Right forelimb (tissue), 1 donor: ENCODE measurements around the gene MFSD11.
A peak's percentile ranks its signal among the peaks of the same experiment; 100 is the strongest.
"Not testable (repeated sequence)": the region's sequence is repeated elsewhere in the genome, so short reads cannot be mapped to it uniquely, and the experiment has no call there.

ENCODE experiments used
- DNase-seq: peaks from one replicate; pipeline ENCODE4 v3.0.0-alpha.2; 2018

Gene MFSD11

DNA sequence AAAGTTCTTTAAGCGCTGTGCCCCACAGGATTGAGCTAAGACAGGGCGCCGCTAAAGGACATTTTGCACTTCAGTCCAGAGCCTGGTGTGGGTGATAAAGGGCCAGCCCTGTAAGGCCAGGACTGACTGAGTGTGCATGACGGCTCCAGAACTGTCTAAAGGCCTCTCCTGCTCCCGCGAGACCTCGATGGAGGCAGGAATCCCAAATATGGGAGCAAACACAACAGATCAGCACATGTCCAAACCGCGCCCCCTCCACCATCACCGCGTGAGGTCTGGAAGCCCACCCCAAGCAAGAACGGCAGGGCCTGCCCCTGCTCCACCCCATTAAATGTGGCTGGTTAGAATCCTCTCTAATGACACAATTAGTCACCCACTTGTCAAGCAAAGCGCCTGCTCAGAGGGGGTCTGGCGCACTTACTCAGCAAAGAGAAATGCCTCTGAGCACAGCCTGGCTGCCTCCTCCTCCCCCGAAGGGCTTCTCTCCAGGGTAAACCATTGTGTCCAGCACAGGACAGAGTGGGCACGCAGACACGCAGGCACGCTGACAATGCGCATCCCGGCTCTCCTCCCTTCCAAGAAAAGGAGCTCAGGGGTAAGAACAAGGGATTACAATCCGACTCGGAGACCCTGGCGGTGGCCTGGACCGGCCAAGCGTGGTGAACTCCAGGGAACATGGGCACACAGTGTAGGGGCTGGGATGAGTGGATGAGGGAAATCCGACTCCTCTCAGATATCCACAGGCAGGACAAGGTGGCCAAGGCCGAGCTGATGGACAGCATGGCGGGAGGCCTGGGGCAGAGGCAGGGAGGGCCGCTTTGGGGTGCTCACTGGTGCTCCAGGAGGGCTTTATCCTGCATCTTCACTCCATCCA, 28.6 kb upstream of the MFSD11 start:
- peak; percentile 77 for DNase-seq

DNA sequence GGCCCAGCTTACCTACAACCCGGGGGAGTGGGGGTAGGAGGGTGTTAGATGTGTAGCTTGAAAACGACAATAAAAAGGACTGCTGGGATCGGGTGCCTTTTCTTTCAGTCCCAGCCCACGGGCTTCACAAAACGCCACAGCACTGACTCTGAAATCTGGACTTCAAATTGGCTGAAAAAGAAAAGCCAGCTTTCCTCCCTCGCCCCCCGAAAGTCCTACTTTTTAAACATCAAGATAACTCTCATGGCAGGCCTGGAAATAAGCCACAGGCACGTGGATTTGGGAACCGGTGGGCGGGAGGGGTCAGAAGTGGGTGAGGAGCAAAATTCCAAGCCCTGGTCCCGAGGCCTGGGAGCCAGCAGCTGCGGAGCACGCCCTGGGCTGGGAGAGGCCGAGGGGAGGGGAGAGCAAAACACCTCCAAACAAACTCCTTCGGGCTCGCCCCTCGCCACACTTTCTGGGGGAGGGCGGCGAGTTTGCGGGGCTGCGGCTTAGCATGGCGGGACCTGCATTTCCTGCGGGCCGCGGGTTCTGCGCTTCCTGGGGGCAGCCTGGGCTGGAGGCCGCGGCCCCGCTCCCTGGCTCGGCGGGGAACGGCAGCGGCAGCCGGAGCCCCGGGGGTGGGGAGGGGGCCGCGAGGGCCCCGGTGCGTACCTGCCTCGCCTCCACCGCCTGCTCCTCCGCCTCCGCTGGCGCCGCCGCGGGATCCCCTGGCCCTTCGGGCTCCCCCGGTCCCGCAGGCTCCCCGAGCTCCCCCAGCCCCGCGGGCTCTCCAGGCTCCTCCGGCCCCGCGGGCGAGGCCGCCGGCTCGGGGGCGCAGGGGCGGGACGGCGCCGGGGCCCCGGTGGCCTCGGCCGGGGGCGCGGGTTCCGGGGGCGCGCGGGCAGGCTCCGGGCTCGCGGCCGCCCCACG, 27.7 kb upstream of the MFSD11 start:
- peak; percentile 69 for DNase-seq

DNA sequence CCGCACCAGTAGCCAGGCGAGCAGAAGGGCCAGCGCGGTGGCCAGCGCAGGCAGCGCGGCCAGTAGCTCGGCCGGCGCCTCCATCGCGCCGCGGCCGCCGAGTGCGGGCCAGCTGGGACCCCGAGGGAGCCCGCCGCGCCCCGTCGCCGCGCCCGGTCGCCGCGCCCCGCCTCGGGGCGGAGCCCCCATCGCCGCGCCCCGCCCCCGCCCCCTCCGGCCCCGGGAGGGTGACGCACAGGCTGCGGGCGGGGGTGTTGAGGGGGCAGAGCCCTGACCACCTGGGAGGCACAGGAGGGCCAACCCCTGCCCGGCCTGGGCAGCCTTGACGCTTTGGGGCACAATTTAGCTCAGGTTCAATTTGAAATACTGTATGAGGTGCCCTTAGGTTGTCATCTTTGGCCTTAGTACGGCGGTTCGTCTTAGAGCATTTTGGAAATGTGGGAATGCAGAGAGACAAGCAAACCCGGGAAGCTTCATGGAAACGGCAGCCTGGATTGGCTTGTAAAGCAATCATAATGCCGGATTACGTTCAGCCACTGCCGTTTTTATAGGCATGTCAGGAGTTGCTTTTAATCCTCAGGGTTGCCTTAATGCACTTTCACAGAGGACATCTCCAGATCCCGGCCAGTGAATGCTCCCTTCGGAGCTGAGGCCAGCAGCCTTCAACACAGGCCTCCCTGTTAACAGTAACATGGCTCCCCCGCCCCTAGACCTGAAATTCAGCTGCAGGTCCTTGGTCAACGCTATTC, 26.9 kb upstream of the MFSD11 start, which contains the start of gene MXRA7:
Gene MXRA7, minus strand, starts transcription at position 103 of the 749 bp plus-strand sequence. Its CDS starts 19 bp downstream, at position 84.
- DNase-seq: peak; percentile 86

DNA sequence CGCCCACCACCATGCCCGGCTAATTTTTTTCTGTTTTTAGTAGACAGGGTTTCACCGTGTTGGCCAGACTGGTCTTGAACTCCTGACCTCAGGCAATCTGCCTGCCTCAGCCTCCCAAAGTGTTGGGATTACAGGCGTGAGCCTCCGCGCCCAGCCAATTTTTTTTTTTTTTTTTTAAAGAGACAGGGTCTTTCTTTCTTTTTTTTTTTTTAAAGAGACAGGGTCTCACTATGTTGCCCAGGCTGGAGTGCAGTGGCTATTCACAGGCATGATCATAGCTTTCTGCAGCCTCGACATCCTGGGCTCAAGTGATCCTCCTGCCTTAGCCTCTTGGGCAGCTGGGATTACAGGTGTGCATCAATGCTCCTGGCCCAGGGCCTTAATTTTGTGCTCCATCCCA, 25.6 kb upstream of the MFSD11 start:
- DNase-seq: not testable (repeated sequence)

DNA sequence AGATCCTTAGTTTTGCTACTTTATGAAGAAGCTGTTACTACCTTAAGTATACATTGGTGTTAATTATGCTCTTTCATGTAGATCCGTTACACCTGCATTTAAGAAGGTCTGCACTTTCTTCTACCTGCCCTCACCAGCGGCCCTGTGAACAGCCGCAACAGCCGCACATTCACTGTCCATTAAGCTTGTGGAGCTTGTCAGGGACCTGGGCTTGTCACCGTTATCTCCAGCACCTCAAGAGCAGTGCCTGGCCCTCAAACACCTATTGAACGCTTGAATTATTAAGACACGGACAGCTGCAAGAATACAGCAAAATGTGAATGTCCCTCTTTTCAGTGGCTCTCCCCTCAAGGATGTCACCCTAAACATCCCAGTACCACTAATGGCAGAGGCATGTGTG, 24.2 kb upstream of the MFSD11 start:
- DNase-seq: no peak

DNA sequence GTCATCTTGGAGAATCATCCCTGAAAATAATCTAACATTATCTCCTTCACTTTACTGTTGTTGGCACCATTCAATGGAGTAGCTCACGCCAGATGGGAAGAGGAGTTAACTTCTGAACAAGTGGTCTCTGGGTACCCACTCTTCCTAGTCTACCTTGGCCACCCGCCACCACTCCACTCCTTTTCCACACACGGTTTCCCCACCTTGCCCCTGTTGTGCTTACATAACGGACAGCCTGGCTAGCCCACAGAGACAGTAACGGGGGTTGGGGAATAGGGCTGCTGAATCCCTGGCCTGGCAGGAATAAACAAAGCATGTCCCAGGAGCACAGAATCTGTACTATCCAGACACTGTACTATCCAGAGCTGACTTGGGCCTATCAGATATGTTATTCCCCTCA, 23.6 kb upstream of the MFSD11 start:
- DNase-seq: no peak

DNA sequence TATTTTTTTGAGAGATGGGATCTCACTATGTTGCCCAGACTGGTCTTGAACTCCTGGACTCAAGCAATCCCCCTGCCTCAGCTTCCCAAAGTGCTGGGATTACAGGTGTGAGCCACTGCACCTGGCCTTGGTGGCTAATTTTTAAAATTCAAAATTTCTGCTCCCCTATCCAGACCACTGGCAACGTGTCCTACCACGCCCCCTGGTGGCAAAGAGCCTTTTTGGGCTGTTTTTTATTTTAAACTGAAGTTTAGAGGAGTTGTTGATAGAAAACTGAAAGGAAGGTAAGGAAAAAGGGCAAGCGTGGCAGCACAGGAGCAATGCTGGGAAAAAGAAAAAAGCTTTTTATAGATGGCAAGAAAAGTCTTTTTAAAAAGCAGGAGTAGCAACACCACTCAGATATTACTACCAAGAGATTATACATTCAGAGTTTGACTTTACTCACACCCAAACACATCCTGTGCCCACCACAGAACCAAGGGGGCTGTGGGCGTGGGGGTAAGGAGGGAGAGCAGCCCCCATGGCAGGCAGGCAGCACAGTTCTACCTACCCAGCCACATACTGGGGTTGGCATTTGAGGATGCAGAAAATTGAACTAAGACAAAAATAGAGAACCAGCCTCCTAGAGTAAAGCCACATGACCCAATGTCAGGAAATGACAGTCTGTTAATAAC, 23.0 kb upstream of the MFSD11 start:
- DNase-seq: peak; percentile 80

DNA sequence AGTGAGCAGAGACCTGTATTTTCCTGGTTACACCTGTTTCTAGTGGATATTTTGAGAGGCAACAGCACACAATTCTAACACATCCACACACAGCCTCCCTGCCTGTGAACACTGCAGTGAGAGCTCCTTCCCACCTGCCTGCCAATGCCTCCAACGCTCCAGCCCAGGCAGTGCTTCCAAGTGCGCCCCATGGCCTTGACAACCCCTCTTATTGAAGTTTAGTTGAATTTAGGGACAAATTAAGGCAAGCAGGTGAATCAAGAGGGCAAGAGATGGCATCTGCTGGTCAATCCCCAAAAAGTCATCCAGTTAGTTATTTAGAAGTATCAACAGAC, 22.5 kb upstream of the MFSD11 start:
- no peak for DNase-seq

DNA sequence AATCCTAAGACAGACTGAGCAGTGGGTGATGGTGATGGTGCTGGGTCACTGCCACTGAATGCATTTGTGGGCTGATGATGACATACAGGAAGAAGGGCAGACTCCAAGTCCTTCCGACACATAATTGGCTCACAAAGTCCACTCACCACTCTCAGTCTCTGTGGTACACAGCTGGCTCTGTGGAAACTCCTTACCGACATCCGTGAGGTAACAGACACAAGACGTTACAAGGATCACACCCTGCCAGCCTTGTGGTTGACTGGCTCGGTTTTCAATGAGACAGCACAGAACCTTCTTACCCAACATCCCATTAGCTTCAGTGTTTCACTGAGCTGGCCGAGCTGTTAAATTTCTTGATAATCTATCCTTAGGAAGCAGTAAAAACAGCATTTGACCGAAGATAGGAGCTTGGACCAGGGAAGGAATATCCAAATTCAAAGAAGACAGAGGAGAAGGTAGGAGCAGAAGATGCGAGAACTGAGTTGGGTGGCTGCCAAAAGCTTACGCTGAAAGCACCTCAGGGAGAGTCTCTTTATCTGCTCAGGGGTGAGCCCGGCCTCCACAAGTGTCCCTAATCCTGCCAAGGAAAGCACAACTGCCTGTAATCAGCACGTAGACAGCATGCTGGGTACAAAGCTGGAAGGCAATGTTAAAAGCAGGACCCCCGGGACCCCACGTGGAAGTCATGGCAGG, 21.6 kb upstream of the MFSD11 start:
- no peak for DNase-seq

DNA sequence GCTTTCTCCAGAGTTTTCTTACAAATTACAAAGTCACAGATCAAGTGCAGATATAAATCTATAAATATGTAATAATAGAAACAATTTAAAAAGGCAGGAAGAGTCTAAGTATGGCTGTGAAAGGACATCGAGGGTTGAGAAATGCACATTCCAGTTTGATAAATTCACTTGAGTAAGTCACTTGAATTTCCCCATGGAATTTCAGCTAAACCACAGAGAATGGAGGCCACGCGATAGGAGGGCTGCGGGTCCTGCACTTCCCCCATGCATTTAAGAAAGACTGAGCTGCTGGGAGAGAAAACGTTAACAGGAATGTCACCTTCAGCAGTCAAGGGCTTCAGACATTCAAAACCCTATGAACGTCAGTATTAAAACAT, 21.1 kb upstream of the MFSD11 start:
- DNase-seq: no peak

DNA sequence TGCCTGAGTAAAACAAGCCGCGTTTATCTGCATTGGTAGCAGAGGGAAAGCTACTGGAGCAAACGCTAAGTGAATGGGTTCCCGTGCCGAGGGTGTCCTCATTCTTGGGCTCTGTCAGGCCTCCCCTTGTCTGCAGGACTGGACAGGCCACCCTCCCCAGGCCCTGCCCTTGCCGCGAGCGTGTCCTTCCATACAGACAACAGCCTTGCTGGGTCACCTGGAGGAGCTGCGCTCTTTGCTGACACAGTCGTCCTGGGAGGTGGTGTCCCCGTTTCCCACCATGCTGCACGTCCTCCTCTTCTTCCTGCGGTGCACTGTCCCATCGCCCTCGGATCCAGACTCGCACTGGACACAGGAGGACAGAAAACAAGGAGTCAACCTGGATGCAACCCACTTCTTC, 19.4 kb upstream of the MFSD11 start:
- no peak for DNase-seq

DNA sequence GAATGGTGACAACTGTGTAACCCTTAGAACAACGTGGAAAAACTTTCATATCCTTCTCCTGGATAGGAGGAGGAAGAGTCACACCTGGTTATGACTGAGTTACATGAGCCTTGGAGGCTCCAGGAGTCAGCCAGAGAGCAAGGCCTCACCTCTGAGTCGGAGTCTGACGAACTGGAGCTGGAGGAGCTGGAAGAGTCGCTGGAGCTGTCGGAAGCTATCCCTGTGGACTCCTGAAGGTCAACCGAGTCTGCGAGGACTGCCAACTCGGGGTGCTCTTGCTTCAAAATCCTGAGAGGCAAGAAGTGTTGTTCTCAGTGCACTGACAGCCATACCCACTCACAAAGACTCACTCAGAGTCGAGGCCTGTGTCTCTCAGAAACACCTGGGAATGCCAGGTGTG, 17.7 kb upstream of the MFSD11 start:
- no peak for DNase-seq

DNA sequence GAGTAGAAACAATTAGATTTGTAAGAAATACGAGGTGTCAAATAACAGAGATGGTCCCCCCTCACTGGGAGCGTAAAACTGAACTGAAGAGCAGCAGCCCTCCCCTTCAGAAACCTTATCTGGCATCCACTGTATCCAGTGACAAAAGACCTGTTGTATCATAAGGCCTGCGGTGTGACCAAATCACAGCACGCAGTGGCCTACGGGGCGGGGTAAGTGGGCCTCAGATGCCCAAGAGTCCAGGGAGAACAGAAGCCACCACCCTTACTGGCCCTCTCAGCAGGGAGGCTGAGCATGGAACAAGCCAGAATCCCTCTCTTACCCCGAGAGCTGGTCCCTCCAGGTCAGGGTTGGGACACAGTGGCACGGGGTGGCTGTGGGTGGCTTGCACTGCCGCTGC, 17.0 kb upstream of the MFSD11 start:
- DNase-seq: no peak

DNA sequence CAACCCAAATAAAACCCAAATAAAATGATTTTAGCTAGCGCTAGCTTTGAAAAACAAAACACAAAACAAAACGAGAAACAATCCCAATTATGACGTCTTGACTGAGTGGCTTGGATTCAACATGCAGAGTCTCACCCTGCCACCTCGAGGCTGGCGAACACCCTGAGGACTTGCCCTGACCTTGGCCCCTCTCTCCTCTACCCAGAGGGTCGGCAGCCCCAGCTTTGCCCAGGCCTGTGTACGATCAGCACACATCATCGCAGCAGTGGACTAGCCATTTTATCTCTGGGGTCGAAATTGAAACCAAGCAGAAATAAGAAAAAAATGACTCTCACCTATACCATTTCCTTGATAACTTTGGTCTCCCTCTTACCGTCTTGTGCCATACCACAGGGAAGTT, 16.5 kb upstream of the MFSD11 start:
- DNase-seq: no peak

DNA sequence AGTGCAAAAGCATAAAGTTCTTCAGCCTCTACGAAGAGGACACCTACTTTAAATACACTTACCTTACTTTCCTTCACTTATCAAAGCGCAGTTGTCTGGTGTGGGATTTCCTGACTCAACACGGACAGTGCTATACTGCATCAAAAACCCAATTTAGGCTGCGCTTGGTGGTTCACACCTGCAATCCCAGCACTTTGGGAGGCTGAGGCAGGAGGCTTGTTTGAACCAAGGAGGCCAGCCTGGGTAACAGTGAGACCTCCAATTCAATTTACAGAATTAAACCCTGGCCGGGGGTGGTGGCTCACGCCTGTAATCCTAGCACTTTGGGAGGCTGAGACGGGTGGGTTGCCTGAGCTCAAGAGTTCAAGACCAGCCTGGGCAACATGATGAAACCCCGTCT, 15.6 kb upstream of the MFSD11 start:
- no peak for DNase-seq

DNA sequence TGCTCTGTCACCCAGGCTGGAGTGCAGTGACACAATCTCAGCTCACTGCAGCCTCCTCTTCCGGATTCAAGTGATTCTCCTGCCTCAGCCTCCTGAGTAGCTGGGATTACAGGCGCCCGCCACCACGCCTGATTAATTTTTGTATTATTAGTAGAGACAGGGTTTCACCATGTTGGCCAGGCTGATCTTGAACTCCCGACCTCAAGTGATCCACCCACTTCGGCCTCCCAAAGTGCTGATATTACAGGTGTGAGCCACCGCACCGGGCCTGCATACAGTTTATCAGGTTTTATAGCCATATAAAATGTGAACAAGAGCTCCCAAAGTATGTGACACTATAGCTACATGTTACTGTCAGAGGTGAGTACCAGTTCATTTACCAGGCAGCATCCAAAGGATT, 14.9 kb upstream of the MFSD11 start:
- not testable (repeated sequence) for DNase-seq

DNA sequence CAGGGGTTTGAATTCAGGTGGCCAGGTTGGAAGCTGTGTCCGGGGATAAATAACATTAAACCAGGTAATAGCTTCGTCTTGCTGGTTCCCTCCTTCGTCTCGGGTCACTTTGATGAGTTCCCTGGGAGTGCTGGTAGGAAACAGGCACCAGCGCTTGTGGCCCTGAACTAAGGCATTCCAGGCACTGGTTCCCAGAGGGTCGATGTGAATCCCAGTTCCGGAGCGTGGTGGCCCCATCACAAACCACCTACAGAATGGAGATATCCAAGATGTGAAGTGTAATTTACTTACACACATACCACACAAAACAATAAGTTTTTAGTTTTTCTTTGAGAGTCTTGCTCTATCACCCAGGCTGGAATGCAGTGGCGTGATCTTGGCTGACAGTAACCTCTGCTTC, 14.1 kb upstream of the MFSD11 start:
- no peak for DNase-seq

DNA sequence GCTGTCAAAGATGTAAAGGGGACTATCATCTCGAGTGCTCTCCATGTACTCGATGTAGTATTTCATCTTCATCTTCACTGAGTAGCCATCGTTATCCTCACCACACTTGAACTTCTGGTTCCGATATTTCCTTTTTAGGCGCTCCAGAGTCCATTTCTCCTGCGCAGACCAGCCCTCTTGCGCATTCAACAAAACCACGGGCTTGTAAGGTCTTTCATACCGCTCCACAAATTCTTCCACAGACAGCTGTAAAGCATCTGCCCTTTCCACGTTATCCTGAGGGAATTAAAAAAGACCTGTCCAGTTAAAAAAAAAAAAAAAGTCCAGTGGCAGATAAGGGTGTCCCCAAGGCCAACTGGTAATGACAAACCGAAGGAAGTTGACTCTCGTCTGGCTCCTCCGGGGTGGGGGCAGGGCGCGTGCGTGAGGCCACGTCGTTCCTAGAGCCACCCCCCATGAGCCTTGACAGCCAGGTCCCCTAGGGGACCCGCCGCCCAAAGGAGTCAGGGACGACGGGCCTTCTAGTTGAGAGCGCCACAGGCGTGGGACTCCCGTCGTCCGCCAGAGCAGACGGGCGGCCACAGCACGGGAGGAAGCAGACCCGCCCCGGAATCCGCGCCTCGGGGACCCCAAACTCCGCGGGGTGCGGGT, 12.2 kb upstream of the MFSD11 start:
- DNase-seq: no peak

DNA sequence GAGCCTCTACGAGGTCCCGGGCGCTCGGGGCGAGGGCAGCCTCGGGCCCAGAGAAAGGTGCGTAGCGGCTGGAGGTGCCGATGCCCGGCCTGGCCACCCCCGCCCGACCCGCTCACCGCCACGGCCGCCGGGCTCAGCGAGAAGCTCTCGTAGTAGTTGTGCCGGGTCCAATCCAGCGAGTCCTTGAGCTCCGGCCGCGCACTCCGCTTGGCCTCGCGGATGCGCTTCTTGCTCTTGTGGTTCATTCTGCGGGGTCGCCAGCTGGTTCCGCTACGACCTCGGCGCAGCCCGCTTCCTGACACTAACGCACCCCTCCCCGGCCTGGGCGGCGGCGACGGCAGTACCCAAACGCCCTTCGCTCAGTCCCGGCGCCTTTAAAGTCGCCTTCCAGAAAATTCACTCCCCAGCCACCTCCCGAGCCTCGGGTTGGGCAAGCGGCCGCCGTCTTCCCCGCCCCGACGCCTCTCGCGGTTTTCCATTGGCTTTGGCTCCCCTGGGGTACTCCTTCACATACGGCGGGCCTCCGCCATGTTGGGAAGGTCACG, 11.6 kb upstream of the MFSD11 start, which contains the start of gene JMJD6:
Gene JMJD6, minus strand, starts transcription at position 376 of the 545 bp plus-strand sequence. Its CDS starts 131 bp downstream, at position 245.
- DNase-seq: peak; percentile 99

DNA sequence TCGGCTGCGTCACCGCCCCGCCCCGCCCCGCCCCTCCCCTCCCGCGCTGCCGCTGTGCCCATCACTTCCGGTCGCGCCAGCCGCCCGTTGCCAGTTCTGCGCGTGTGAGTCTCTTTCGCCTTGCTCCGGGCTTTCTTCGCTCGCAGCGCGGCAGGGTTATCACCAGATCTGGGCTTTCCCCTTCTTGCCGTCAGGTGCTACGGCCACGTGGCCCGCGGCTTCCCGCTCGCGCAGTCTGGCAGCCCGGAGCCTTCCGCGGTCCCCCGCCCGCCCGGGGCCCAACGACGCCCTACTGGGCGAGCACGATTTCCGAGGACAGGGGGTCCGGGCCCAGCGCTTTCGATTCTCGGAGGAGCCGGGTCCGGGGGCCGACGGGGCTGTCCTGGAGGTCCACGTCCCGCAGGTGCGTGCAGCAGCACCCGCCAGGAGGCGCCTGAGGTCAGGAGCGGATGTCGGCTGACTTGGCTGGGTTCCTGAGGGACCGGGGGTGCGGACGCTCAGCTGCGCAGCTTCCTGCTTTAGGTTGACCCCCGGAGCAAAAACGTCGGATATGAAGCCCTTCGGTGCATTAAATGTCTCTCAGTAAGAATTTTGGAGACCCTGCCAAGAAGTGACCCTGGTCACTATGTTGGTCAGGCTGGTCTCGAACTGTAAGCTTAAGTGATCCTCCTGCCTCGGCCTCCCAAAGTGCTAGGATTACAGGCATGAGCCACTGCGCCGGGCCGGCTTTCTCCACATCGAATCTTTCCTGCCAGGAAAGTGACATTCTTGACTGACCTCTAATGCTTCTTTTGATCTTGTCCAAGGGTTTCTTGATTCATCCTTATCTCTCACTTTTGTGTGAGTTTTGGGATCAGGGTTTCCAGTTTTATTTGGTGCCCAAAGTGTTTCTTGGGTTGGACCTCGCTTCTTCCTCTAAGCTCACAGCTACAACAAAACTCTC, 10.9 kb upstream of the MFSD11 start, which contains the start of gene METTL23:
Gene METTL23, plus strand, starts transcription at position 64 of the 943 bp plus-strand sequence. CDS start 2,872 bp downstream, outside the sequence.
- peak; percentile 87 for DNase-seq
